GM23338 (cell line): ENCODE results near the gene ADD3. TPM values are rescaled to one million over a fixed set of nuclear protein-coding genes. Genes with fewer than 3 reads are reported as not detected.

Experiments
- ATAC-seq: fragments of 200-7000 bp; cut with Tn5 transposase; 3 replicates; pipeline ENCODE4 v1.9.1; 2020
- DNase-seq: peaks from one replicate; pipeline ENCODE4 v3.0.0-alpha.2; 2015; ENCODE audit warnings: low spot score
- H2AFZ ChIP-seq: fragments of 200-600 bp; sonication (generic); 2 replicates; pipeline ENCODE4 v1.8.0; 2016; ENCODE audit warnings: antibody characterized with exemption, mild to moderate bottlenecking, moderate library complexity
- H3F3A ChIP-seq: fragments of 200-600 bp; sonication (generic); replicated peaks from 2 replicates; pipeline ENCODE4 v1.8.0; 2017; ENCODE audit warnings: antibody characterized with exemption, mixed run types, low read depth
- H3K27ac ChIP-seq: fragments of 200-600 bp; sonication (generic); 2 replicates; pipeline ENCODE4 v1.6.1; 2016; ENCODE audit warnings: low read depth
- H3K27me3 ChIP-seq: fragments of 200-600 bp; sonication (generic); 2 replicates; pipeline ENCODE4 v1.8.0; 2016; ENCODE audit warnings: mild to moderate bottlenecking, mixed run types, moderate library complexity; ENCODE audit not compliant: insufficient read depth
- H3K36me3 ChIP-seq: fragments of 200-600 bp; sonication (generic); 2 replicates; pipeline ENCODE4 v1.8.0; 2016; ENCODE audit warnings: mild to moderate bottlenecking; ENCODE audit not compliant: insufficient read depth
- H3K4me1 ChIP-seq: fragments of 200-600 bp; sonication (generic); 2 replicates; pipeline ENCODE4 v1.8.0; 2016; ENCODE audit warnings: mild to moderate bottlenecking, moderate library complexity; ENCODE audit not compliant: insufficient read depth
- H3K4me2 ChIP-seq: fragments of 200-600 bp; sonication (generic); 2 replicates; pipeline ENCODE4 v1.7.1; 2017; ENCODE audit warnings: mixed run types
- H3K4me3 ChIP-seq: fragments of 200-600 bp; sonication (generic); 2 replicates; pipeline ENCODE4 v1.6.1; 2016; ENCODE audit warnings: mixed run types
- H3K79me2 ChIP-seq: fragments of 200-600 bp; sonication (generic); replicated peaks from 2 replicates; pipeline ENCODE4 v1.8.0; 2017; ENCODE audit warnings: mild to moderate bottlenecking; ENCODE audit not compliant: insufficient read depth
- H3K9me2 ChIP-seq: fragments of 200-600 bp; sonication (generic); 2 replicates; pipeline ENCODE4 v1.8.0; 2017; ENCODE audit not compliant: insufficient read depth
- H4K20me1 ChIP-seq: fragments of 200-600 bp; sonication (generic); replicated peaks from 2 replicates; pipeline ENCODE4 v1.8.0; 2017; ENCODE audit warnings: mild to moderate bottlenecking; ENCODE audit not compliant: insufficient read depth
- H3K27ac Mint-ChIP-seq: 2 replicates; pipeline ENCODE4 v1.8.0; 2020; ENCODE audit warnings: inconsistent platforms, mild to moderate bottlenecking, moderate library complexity, mixed read lengths
- H3K27me3 Mint-ChIP-seq: 3 replicates; pipeline ENCODE4 v1.8.0; 2022; ENCODE audit warnings: low read depth, mild to moderate bottlenecking, moderate library complexity, mixed read lengths, inconsistent platforms; ENCODE audit not compliant: insufficient read depth, poor library complexity
- H3K36me3 Mint-ChIP-seq: 3 replicates; pipeline ENCODE4 v1.8.0; 2021; ENCODE audit warnings: low read depth, mild to moderate bottlenecking, inconsistent platforms, moderate library complexity, mixed read lengths
- H3K4me1 Mint-ChIP-seq: 3 replicates; pipeline ENCODE4 v1.8.0; 2020; ENCODE audit warnings: mild to moderate bottlenecking, inconsistent platforms, mixed read lengths
- H3K4me3 Mint-ChIP-seq: 3 replicates; pipeline ENCODE4 v1.8.0; 2021; ENCODE audit warnings: moderate library complexity, mild to moderate bottlenecking, inconsistent platforms, mixed read lengths
- H3K9me3 Mint-ChIP-seq: 3 replicates; pipeline ENCODE4 v1.8.0; 2020; ENCODE audit warnings: moderate library complexity, mild to moderate bottlenecking, inconsistent platforms, mixed read lengths
- CTCF ChIP-seq, 2 experiments: fragments of 200-600 bp in 1 of 2; sonication (generic) in 1 of 2; conservative IDR thresholded peaks; 2 replicates each; pipeline versions ENCODE4 v1.5.1 to v1.6.1; 2016 to 2017; ENCODE audit warnings: antibody characterized with exemption in 2 of 2, low read depth in 2 of 2, mild to moderate bottlenecking in 2 of 2, moderate library complexity in 1 of 2
- ETS1 ChIP-seq: IDR thresholded peaks from 2 replicates; pipeline ENCODE4 v1.6.1; 2016; ENCODE audit warnings: antibody characterized with exemption
- JUNB ChIP-seq: IDR thresholded peaks from one replicate; pipeline ENCODE4 v1.6.1; 2016; ENCODE audit warnings: antibody characterized with exemption; ENCODE audit not compliant: unreplicated experiment
- NANOG ChIP-seq: IDR thresholded peaks from 2 replicates; pipeline ENCODE4 v1.6.1; 2016; ENCODE audit warnings: antibody characterized with exemption, borderline replicate concordance
- POLR2AphosphoS5 ChIP-seq: IDR thresholded peaks from 2 replicates; pipeline ENCODE4 v1.6.1; 2016; ENCODE audit warnings: antibody characterized with exemption, low read depth
- REST ChIP-seq: IDR thresholded peaks from one replicate; pipeline ENCODE4 v1.6.1; 2018; ENCODE audit warnings: antibody characterized with exemption; ENCODE audit not compliant: unreplicated experiment
- ZNF114 ChIP-seq: fragments of 250-450 bp; sonication (Bioruptor Pico); IDR thresholded peaks from 2 replicates; pipeline ENCODE4 v1.5.0; 2020; ENCODE audit warnings: mild to moderate bottlenecking, moderate library complexity
- ZNF462 ChIP-seq: fragments of 250-450 bp; sonication (Bioruptor Pico); IDR thresholded peaks from 2 replicates; pipeline ENCODE4 v1.5.0; 2020; ENCODE audit warnings: mild to moderate bottlenecking, moderate library complexity
- polyA plus RNA-seq: library from polyadenylated mRNA; unstranded; fragments of >200 nt; fragmentation: Nextera tagmentation; extraction: Ambion mirVana; gene quantifications from 2 replicates; pipeline ENCODE4 v1.2.1, GENCODE V29; 2016
- total RNA-seq: library from RNA; depleted of rRNA; stranded (reverse); fragments of >200 nt; shearing (Covaris generic); gene quantifications from 2 replicates; pipeline ENCODE4 v1.2.3, GENCODE V29; 2014

ADD3 gene
- total and polyA plus RNA-seq, 2 experiments from 2014 or later = 68.5 to 767 TPM

- H3K36me3 ChIP-seq = no peaks in the 10 kb centered on the region
- no peak overlapping the region for H3K4me3 Mint-ChIP-seq
- H3K27me3 ChIP-seq = peaks cover 15% of the 10 kb centered on the region
- no peaks in the 10 kb centered on the region for H3K4me1 ChIP-seq
- no peak overlapping the region for H3K4me2 ChIP-seq
- H4K20me1 ChIP-seq = no peaks in the 10 kb centered on the region
- H3K4me3 ChIP-seq = no peak overlapping the region
- no peak overlapping the region for H3K27ac Mint-ChIP-seq
- H3K27ac ChIP-seq = no peak overlapping the region
- no peaks in the 10 kb centered on the region for H3K36me3 Mint-ChIP-seq
- H2AFZ ChIP-seq = no peak overlapping the region
- H3K27me3 Mint-ChIP-seq = peaks cover 3% of the 10 kb centered on the region
- no peaks in the 10 kb centered on the region for H3K79me2 ChIP-seq
- no peak for TF ChIP-seq CTCF (conservative IDR thresholded peaks at IDR 0.05; ENCODE audit: low read depth in 2 of 2)
- no peak for TF ChIP-seq JUNB
- no peaks in the 10 kb centered on the region for H3F3A ChIP-seq
- no peaks in the 10 kb centered on the region for H3K9me3 Mint-ChIP-seq
- no peaks in the 10 kb centered on the region for H3K9me2 ChIP-seq
- no peak for ATAC-seq
- DNase-seq = no peak
- peaks cover 3% of the 10 kb centered on the region; the same call in 2 of the 3 replicates for H3K4me1 Mint-ChIP-seq
Observed at GRCh38 chr10:110142965-110143364, 135.2 kb downstream of the ADD3 start.

- Mint-ChIP-seq H3K4me3 (no peak overlapping the region), H3K27ac (no peak overlapping the region), H3K36me3 (no peaks in the 10 kb centered on the region), H3K4me1 (peaks cover 2% of the 10 kb centered on the region; the same call in 1 of the 3 replicates), H3K27me3 (peaks cover 4% of the 10 kb centered on the region), H3K9me3 (no peaks in the 10 kb centered on the region)
- Histone ChIP-seq H3K36me3 (no peaks in the 10 kb centered on the region), H3K79me2 (no peaks in the 10 kb centered on the region), H3K27ac (no peak overlapping the region), H3K4me3 (no peak overlapping the region), H2AFZ (no peak overlapping the region), H3F3A (no peaks in the 10 kb centered on the region), H4K20me1 (no peaks in the 10 kb centered on the region), H3K4me1 (no peaks in the 10 kb centered on the region), H3K4me2 (no peak overlapping the region), H3K27me3 (peaks cover 16% of the 10 kb centered on the region), H3K9me2 (no peaks in the 10 kb centered on the region)
- DNase-seq = no peak
- no peak for TF ChIP-seq REST
- no peak for TF ChIP-seq ZNF114
- no peak for TF ChIP-seq ETS1
- no peak for TF ChIP-seq POLR2AphosphoS5
- TF ChIP-seq NANOG = no peak
- TF ChIP-seq ZNF462 (CRISPR knock-in tag) = no peak
- ATAC-seq = no peak
Observed at GRCh38 chr10:110144507-110144906, 136.7 kb downstream of the ADD3 start.
